Astrocyte (in vitro differentiated cells and primary cell): ENCODE results near the gene TTC9C. TPM values are rescaled to one million over a fixed set of nuclear protein-coding genes. Genes with fewer than 3 reads are reported as not detected.

Experiments used
- DNase-seq: peaks from one replicate; pipeline ENCODE4 v3.0.0-alpha.2; 2010; ENCODE audit warnings: low read depth
- FAIRE-seq: peaks from 2 replicates; lab custom pipeline; 2011; peaks lifted over from hg19 to GRCh38; lab: Jason Lieb, UNC
- H2AFZ ChIP-seq: 2 replicates; pipeline ENCODE4 v1.6.0; 2012; ENCODE audit warnings: low read depth, low read length, inconsistent platforms
- H3K27ac ChIP-seq: 2 replicates; pipeline ENCODE4 v1.5.1; 2011; ENCODE audit warnings: low read depth, low read length, inconsistent platforms
- H3K27me3 ChIP-seq: 2 replicates; pipeline ENCODE4 v1.6.0; 2011; ENCODE audit warnings: low read length, inconsistent platforms; ENCODE audit not compliant: insufficient read depth
- H3K36me3 ChIP-seq: 2 replicates; pipeline ENCODE4 v1.5.1; 2011; ENCODE audit warnings: low read length, inconsistent platforms; ENCODE audit not compliant: insufficient read depth
- H3K4me1 ChIP-seq: 2 replicates; pipeline ENCODE4 v1.5.1; 2011; ENCODE audit warnings: low read length, inconsistent platforms; ENCODE audit not compliant: insufficient read depth
- H3K4me2 ChIP-seq: 2 replicates; pipeline ENCODE4 v1.6.0; 2012; ENCODE audit warnings: low read length, inconsistent platforms
- H3K4me3 ChIP-seq: 2 replicates; pipeline ENCODE4 v1.5.1; 2011; ENCODE audit warnings: low read depth, mild to moderate bottlenecking, low read length, inconsistent platforms; ENCODE audit not compliant: insufficient read depth
- H3K79me2 ChIP-seq: 2 replicates; pipeline ENCODE4 v1.6.0; 2012; ENCODE audit warnings: mild to moderate bottlenecking, low read length, inconsistent platforms; ENCODE audit not compliant: insufficient read depth
- H3K9ac ChIP-seq: 2 replicates; pipeline ENCODE4 v1.6.0; 2012; ENCODE audit warnings: mild to moderate bottlenecking, low read length, inconsistent platforms
- H3K9me3 ChIP-seq: 2 replicates; pipeline ENCODE4 v1.5.1; 2012; ENCODE audit warnings: low read depth, mild to moderate bottlenecking, low read length, inconsistent platforms; ENCODE audit not compliant: insufficient read depth
- H4K20me1 ChIP-seq: 2 replicates; pipeline ENCODE4 v1.6.0; 2012; ENCODE audit warnings: low read length, inconsistent platforms; ENCODE audit not compliant: insufficient read depth
- H3K27ac Mint-ChIP-seq: one replicate; pipeline ENCODE4 v1.8.0; 2021; ENCODE audit warnings: mild to moderate bottlenecking, mixed read lengths; ENCODE audit not compliant: unreplicated experiment
- H3K27me3 Mint-ChIP-seq: one replicate; pipeline ENCODE4 v1.8.0; 2021; ENCODE audit warnings: low read depth, mixed read lengths; ENCODE audit not compliant: unreplicated experiment
- H3K36me3 Mint-ChIP-seq: one replicate; pipeline ENCODE4 v1.8.0; 2021; ENCODE audit warnings: low read depth, mixed read lengths; ENCODE audit not compliant: unreplicated experiment
- H3K4me1 Mint-ChIP-seq: one replicate; pipeline ENCODE4 v1.8.0; 2021; ENCODE audit warnings: low read depth, mixed read lengths; ENCODE audit not compliant: unreplicated experiment
- H3K4me3 Mint-ChIP-seq: one replicate; pipeline ENCODE4 v1.8.0; 2021; ENCODE audit warnings: mild to moderate bottlenecking, moderate library complexity, mixed read lengths; ENCODE audit not compliant: unreplicated experiment
- H3K9me3 Mint-ChIP-seq: one replicate; pipeline ENCODE4 v1.8.0; 2021; ENCODE audit warnings: mild to moderate bottlenecking, mixed read lengths; ENCODE audit not compliant: unreplicated experiment
- EZH2 ChIP-seq: IDR thresholded peaks from 2 replicates; pipeline ENCODE4 v1.6.1; 2012; ENCODE audit warnings: mild to moderate bottlenecking, low read length, inconsistent platforms; ENCODE audit not compliant: insufficient read depth
- total RNA-seq: library from RNA; stranded (reverse); gene quantifications from 2 replicates; pipeline ENCODE4 v1.2.1, GENCODE V29; 2021
- TF ChIP-seq, protein P1 (sequence below): IDR thresholded peaks from 2 replicates; pipeline ENCODE4 v1.5.1; 2011; ENCODE audit warnings: low read depth, mild to moderate bottlenecking, inconsistent platforms, low read length, moderate library complexity; ENCODE audit not compliant: insufficient read depth

Gene TTC9C
- total RNA-seq, 1 donor from 2014 or later, result 51.9 TPM

DNA sequence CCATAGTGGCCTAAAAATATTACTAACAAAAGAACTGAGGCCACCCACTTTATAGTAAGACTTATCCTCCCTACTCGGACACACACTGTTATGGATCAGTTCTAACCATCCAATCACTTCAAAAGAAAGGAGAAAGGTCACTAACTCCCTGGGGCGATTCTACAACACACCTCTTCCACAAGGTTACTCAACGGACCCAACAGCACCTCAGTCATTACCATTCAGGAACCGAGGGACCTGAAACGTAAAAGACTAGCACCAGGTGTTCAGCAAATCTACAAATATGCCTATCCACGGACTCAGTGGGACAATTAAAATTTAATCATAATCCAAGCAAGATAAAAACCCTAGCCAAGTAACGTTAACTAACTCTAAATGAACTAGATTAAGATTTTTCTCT lies 2.6 kb upstream of the TTC9C start:
- no peaks in the 10 kb centered on the region for H3K9me3 Mint-ChIP-seq
- Histone ChIP-seq H3K27ac (peak overlapping the region; percentile 95), H3K9ac (peak overlapping the region; percentile 93), H3K27me3 (no peaks in the 10 kb centered on the region), H3K79me2 (peaks cover 85% of the 10 kb centered on the region), H3K4me2 (peak overlapping the region; percentile 98), H3K36me3 (peaks cover 32% of the 10 kb centered on the region), H3K4me3 (peak overlapping the region; percentile 90), H3K4me1 (peaks cover 11% of the 10 kb centered on the region), H4K20me1 (peaks cover 59% of the 10 kb centered on the region), H3K9me3 (no peaks in the 10 kb centered on the region), H2AFZ (no peak overlapping the region)
- H3K27ac Mint-ChIP-seq, result peak overlapping the region; percentile 54
- peak overlapping the region; percentile 93 for H3K4me3 Mint-ChIP-seq
- peaks cover 24% of the 10 kb centered on the region for H3K36me3 Mint-ChIP-seq
- DNase-seq, result no peak
- no peak for TF ChIP-seq EZH2
- TF ChIP-seq, protein P1, sequence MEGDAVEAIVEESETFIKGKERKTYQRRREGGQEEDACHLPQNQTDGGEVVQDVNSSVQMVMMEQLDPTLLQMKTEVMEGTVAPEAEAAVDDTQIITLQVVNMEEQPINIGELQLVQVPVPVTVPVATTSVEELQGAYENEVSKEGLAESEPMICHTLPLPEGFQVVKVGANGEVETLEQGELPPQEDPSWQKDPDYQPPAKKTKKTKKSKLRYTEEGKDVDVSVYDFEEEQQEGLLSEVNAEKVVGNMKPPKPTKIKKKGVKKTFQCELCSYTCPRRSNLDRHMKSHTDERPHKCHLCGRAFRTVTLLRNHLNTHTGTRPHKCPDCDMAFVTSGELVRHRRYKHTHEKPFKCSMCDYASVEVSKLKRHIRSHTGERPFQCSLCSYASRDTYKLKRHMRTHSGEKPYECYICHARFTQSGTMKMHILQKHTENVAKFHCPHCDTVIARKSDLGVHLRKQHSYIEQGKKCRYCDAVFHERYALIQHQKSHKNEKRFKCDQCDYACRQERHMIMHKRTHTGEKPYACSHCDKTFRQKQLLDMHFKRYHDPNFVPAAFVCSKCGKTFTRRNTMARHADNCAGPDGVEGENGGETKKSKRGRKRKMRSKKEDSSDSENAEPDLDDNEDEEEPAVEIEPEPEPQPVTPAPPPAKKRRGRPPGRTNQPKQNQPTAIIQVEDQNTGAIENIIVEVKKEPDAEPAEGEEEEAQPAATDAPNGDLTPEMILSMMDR, result no peak
- H3K27me3 Mint-ChIP-seq, result no peaks in the 10 kb centered on the region
- FAIRE-seq, result no peak
- H3K4me1 Mint-ChIP-seq, result peaks cover 25% of the 10 kb centered on the region

DNA sequence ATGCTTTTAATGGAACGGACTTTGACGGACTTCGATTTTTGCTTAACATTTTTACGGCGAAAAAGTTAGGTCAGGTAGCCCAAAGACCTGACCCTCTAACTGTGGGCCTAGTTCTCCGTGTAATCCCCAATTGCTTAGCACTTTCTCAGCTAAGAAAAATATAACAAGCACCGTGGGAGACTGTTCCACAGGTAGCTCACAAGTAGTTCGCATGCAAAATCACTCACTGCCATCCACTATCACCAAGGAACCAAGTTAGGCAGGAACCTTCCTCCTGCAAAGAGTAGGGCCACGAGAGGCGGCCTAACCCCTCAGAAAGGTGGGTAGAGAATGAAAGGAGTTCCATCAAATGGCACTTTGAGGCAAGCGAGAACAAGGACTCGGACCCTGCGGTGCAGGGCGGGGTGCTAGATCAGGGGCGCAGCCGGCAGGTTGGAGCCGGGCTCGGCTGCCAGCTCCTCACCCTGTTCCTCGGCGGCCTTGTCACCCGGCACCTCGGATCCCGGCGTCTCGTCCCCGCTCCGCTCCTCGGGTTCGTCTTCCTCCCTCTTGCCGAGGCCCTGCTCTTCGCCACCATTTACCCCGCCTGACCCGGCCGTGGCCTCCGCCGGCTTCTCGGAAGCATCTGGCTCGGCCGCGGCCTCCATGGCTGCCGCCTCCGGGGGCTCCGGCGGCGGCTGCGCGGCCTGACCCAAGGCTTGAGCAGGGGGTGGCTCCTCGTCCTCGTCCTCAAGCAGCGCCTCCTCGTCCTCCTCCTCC lies 2.0 kb upstream of the TTC9C start:
- FAIRE-seq (no peak), DNase-seq (no peak)
- Mint-ChIP-seq H3K9me3 (no peaks in the 10 kb centered on the region), H3K4me1 (peaks cover 25% of the 10 kb centered on the region), H3K27ac (peak overlapping the region; percentile 54), H3K36me3 (peaks cover 19% of the 10 kb centered on the region), H3K4me3 (peak overlapping the region; percentile 93), H3K27me3 (no peaks in the 10 kb centered on the region)
- H3K36me3 ChIP-seq, result peaks cover 25% of the 10 kb centered on the region
- peak overlapping the region; percentile 98 for H3K4me2 ChIP-seq
- peak overlapping the region; percentile 93 for H3K9ac ChIP-seq
- peak overlapping the region; percentile 55 for H2AFZ ChIP-seq
- H3K4me1 ChIP-seq, result peaks cover 11% of the 10 kb centered on the region
- peak overlapping the region; percentile 95 for H3K27ac ChIP-seq
- TF ChIP-seq EZH2, result no peak
- TF ChIP-seq, protein P1, result no peak
- no peaks in the 10 kb centered on the region for H3K27me3 ChIP-seq
- H3K9me3 ChIP-seq, result no peaks in the 10 kb centered on the region
- H3K79me2 ChIP-seq, result peaks cover 84% of the 10 kb centered on the region
- peak overlapping the region; percentile 90 for H3K4me3 ChIP-seq
- H4K20me1 ChIP-seq, result peaks cover 59% of the 10 kb centered on the region

DNA sequence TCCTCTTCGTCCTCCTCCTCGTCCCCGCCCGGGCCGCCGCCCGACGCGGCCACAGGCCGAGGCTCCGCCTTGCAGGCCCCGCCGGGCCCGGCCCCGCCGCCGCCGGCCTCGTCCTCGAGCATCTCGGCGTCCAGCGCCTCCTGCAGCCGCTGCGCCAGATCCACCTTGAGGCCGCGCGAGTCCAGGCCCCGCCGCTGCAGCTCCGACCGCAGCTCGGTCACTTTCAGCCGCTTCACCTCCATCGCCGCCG lies 1.4 kb upstream of the TTC9C start:
- peaks cover 20% of the 10 kb centered on the region for H3K36me3 ChIP-seq
- Mint-ChIP-seq H3K4me3 (peak overlapping the region; percentile 93), H3K27ac (no peak overlapping the region), H3K4me1 (peaks cover 23% of the 10 kb centered on the region), H3K27me3 (no peaks in the 10 kb centered on the region), H3K36me3 (peaks cover 16% of the 10 kb centered on the region), H3K9me3 (no peaks in the 10 kb centered on the region)
- H3K27ac ChIP-seq, result peak overlapping the region; percentile 95
- H3K4me3 ChIP-seq, result peak overlapping the region; percentile 90
- peaks cover 84% of the 10 kb centered on the region for H3K79me2 ChIP-seq
- peak overlapping the region; percentile 55 for H2AFZ ChIP-seq
- peaks cover 57% of the 10 kb centered on the region for H4K20me1 ChIP-seq
- no peak for TF ChIP-seq EZH2
- TF ChIP-seq, protein P1, result no peak
- FAIRE-seq (no peak), DNase-seq (no peak)
- H3K4me2 ChIP-seq, result peak overlapping the region; percentile 98
- H3K27me3 ChIP-seq, result no peaks in the 10 kb centered on the region
- H3K4me1 ChIP-seq, result peaks cover 11% of the 10 kb centered on the region
- peak overlapping the region; percentile 93 for H3K9ac ChIP-seq
- no peaks in the 10 kb centered on the region for H3K9me3 ChIP-seq
